Naive B cell (primary cell): ENCODE results near the gene ADGRL3. TPM values are rescaled to one million over a fixed set of nuclear protein-coding genes. Genes with fewer than 3 reads are reported as not detected.
"Not testable (repeated sequence)": the region's sequence is repeated elsewhere in the genome, so short reads cannot be mapped to it uniquely, and the experiment has no call there.

Experiments
- ATAC-seq, 2 donors: fragments of 150-1000 bp; cut with Tn5 transposase; 2 replicates each; pipeline ENCODE4 v1.10.0; 2021; ENCODE audit warnings: low read depth in 2 of 2, mild to moderate bottlenecking in 2 of 2, moderate library complexity in 2 of 2
- DNase-seq: peaks from one replicate; pipeline ENCODE4 v3.0.0; 2022
- H3K27ac Mint-ChIP-seq, 6 donors: one replicate each; pipeline ENCODE4 v1.8.0; 2020 to 2022; ENCODE audit warnings: mild to moderate bottlenecking in 6 of 6, mixed read lengths in 6 of 6, moderate library complexity in 5 of 6, inconsistent platforms in 2 of 6
- H3K27me3 Mint-ChIP-seq, 3 donors: one replicate each; pipeline ENCODE4 v1.8.0; 2021 to 2022; ENCODE audit warnings: mixed read lengths in 3 of 3, mild to moderate bottlenecking in 1 of 3
- H3K36me3 Mint-ChIP-seq, 2 donors: one replicate each; pipeline ENCODE4 v1.8.0; 2020 to 2022; ENCODE audit warnings: mixed read lengths in 2 of 2, inconsistent platforms in 1 of 2, mild to moderate bottlenecking in 1 of 2
- H3K4me1 Mint-ChIP-seq, 3 donors: one replicate each; pipeline ENCODE4 v1.8.0; 2020 to 2022; ENCODE audit warnings: mixed read lengths in 3 of 3, inconsistent platforms in 1 of 3, mild to moderate bottlenecking in 1 of 3, moderate library complexity in 1 of 3
- H3K4me3 Mint-ChIP-seq, 8 donors: one replicate each; pipeline ENCODE4 v1.8.0; 2020 to 2022; ENCODE audit warnings: mild to moderate bottlenecking in 8 of 8, mixed read lengths in 8 of 8, moderate library complexity in 8 of 8, inconsistent platforms in 2 of 8
- H3K9me3 Mint-ChIP-seq, 7 donors: one replicate each; pipeline ENCODE4 v1.8.0; 2020 to 2022; ENCODE audit warnings: mixed read lengths in 7 of 7, mild to moderate bottlenecking in 5 of 7, inconsistent platforms in 2 of 7, moderate library complexity in 1 of 7
- polyA plus RNA-seq, 6 donors: library from polyadenylated mRNA; unstranded; fragments of 300-500 nt; fragmentation: Illumina TruSeq; gene quantifications; one replicate each; pipeline ENCODE4 v1.2.3, GENCODE V29; 2021; ENCODE audit warnings: low read depth in 6 of 6

ADGRL3 gene
- polyA plus RNA-seq, 6 donors from 2014 or later: not detected

- DNase-seq: no peak
- Mint-ChIP-seq H3K36me3 (no peaks in the 10 kb centered on the region), H3K27ac (no peak overlapping the region)
These were observed 159.2 kb downstream of the ADGRL3 start for GRCh38 chr4:61359301-61359700.

GRCh38 chr4:61372817-61373216 lies 172.7 kb downstream of the ADGRL3 start:
- not testable (repeated sequence) for H3K9me3 Mint-ChIP-seq, H3K36me3 Mint-ChIP-seq, H3K27me3 Mint-ChIP-seq, ATAC-seq, H3K27ac Mint-ChIP-seq, DNase-seq, H3K4me3 Mint-ChIP-seq, H3K4me1 Mint-ChIP-seq

More at GRCh38 chr4:61359301-61359700, 159.2 kb downstream of the ADGRL3 start:
- Mint-ChIP-seq H3K27me3 (no peaks in the 10 kb centered on the region), H3K4me1 (no peaks in the 10 kb centered on the region), H3K4me3 (no peak overlapping the region), H3K9me3 (peaks cover 0 to 8% (median 2%) of the 10 kb centered on the region in 7 donors)
- no peak for ATAC-seq

- Mint-ChIP-seq H3K27ac (no peak overlapping the region), H3K27me3 (no peaks in the 10 kb centered on the region), H3K4me3 (no peak overlapping the region), H3K9me3 (peaks cover 2 to 15% (median 3%) of the 10 kb centered on the region in 7 donors), H3K4me1 (no peaks in the 10 kb centered on the region), H3K36me3 (no peaks in the 10 kb centered on the region)
- no peak for DNase-seq
- no peak for ATAC-seq
These were observed 173.8 kb downstream of the ADGRL3 start for GRCh38 chr4:61373901-61374440.

- Mint-ChIP-seq H3K4me3 (no peak overlapping the region), H3K4me1 (no peaks in the 10 kb centered on the region), H3K9me3 (peaks cover 0 to 17% (median 3%) of the 10 kb centered on the region in 7 donors), H3K36me3 (no peaks in the 10 kb centered on the region), H3K27ac (no peak overlapping the region), H3K27me3 (no peaks in the 10 kb centered on the region)
- DNase-seq (no peak), ATAC-seq (no peak)
These were observed 174.3 kb downstream of the ADGRL3 start for GRCh38 chr4:61374447-61374891.

GRCh38 chr4:61375301-61375700 lies 175.2 kb downstream of the ADGRL3 start:
- Mint-ChIP-seq H3K27me3 (no peaks in the 10 kb centered on the region), H3K36me3 (no peaks in the 10 kb centered on the region), H3K27ac (no peak overlapping the region), H3K4me3 (no peak overlapping the region), H3K4me1 (no peaks in the 10 kb centered on the region), H3K9me3 (peaks cover 0 to 17% (median 3%) of the 10 kb centered on the region in 7 donors)
- ATAC-seq (no peak), DNase-seq (no peak)

- Mint-ChIP-seq H3K27ac (no peak overlapping the region), H3K27me3 (no peaks in the 10 kb centered on the region), H3K9me3 (peaks cover 0 to 21% (median 4%) of the 10 kb centered on the region in 7 donors), H3K36me3 (no peaks in the 10 kb centered on the region), H3K4me3 (no peak overlapping the region), H3K4me1 (no peaks in the 10 kb centered on the region)
- DNase-seq (no peak), ATAC-seq (no peak)
These were observed 176.2 kb downstream of the ADGRL3 start for GRCh38 chr4:61376301-61376700.

- peaks cover 0 to 17% (median 4%) of the 10 kb centered on the region in 7 donors for H3K9me3 Mint-ChIP-seq
- H3K36me3 Mint-ChIP-seq: no peaks in the 10 kb centered on the region
- H3K27ac Mint-ChIP-seq: no peak overlapping the region
- no peak overlapping the region for H3K4me3 Mint-ChIP-seq
- no peak for DNase-seq
- no peak for ATAC-seq
- no peaks in the 10 kb centered on the region for H3K27me3 Mint-ChIP-seq
- no peaks in the 10 kb centered on the region for H3K4me1 Mint-ChIP-seq
These were observed 179.3 kb downstream of the ADGRL3 start for GRCh38 chr4:61379406-61379805.

- H3K27ac Mint-ChIP-seq: no peak overlapping the region
These were observed 180.7 kb downstream of the ADGRL3 start for GRCh38 chr4:61380865-61381264.

GRCh38 chr4:61385256-61385655 lies 185.1 kb downstream of the ADGRL3 start:
- Mint-ChIP-seq H3K9me3 (peaks cover 2 to 17% (median 4%) of the 10 kb centered on the region in 7 donors), H3K27me3 (no peaks in the 10 kb centered on the region), H3K27ac (no peak overlapping the region), H3K4me3 (no peak overlapping the region), H3K36me3 (no peaks in the 10 kb centered on the region), H3K4me1 (no peaks in the 10 kb centered on the region)
- ATAC-seq (no peak), DNase-seq (no peak)

More at GRCh38 chr4:61380865-61381264, 180.7 kb downstream of the ADGRL3 start:
- Mint-ChIP-seq H3K4me1 (no peaks in the 10 kb centered on the region), H3K9me3 (peaks cover 0 to 17% (median 7%) of the 10 kb centered on the region in 7 donors), H3K27me3 (no peaks in the 10 kb centered on the region), H3K36me3 (no peaks in the 10 kb centered on the region), H3K4me3 (no peak overlapping the region)
- DNase-seq (no peak), ATAC-seq (no peak)

GRCh38 chr4:61387372-61387771 lies 187.2 kb downstream of the ADGRL3 start:
- not testable (repeated sequence) for DNase-seq, H3K4me3 Mint-ChIP-seq, H3K27ac Mint-ChIP-seq, ATAC-seq, H3K36me3 Mint-ChIP-seq, H3K27me3 Mint-ChIP-seq, H3K4me1 Mint-ChIP-seq
- peaks cover 2 to 12% (median 6%) of the 10 kb centered on the region in 7 donors for H3K9me3 Mint-ChIP-seq

GRCh38 chr4:61389640-61390039 lies 189.5 kb downstream of the ADGRL3 start:
- Mint-ChIP-seq H3K27ac (no peak overlapping the region), H3K36me3 (no peaks in the 10 kb centered on the region), H3K4me1 (no peaks in the 10 kb centered on the region), H3K27me3 (no peaks in the 10 kb centered on the region), H3K4me3 (no peak overlapping the region), H3K9me3 (peaks cover 2 to 12% (median 6%) of the 10 kb centered on the region in 7 donors)
- no peak for ATAC-seq
- no peak for DNase-seq

- no peak overlapping the region for H3K4me3 Mint-ChIP-seq
- no peak for ATAC-seq
- H3K27me3 Mint-ChIP-seq: no peaks in the 10 kb centered on the region
- no peak for DNase-seq
- H3K4me1 Mint-ChIP-seq: no peaks in the 10 kb centered on the region
- peaks cover 0 to 8% (median 2%) of the 10 kb centered on the region in 7 donors for H3K9me3 Mint-ChIP-seq
- no peaks in the 10 kb centered on the region for H3K36me3 Mint-ChIP-seq
- H3K27ac Mint-ChIP-seq: no peak overlapping the region
These were observed 195.6 kb downstream of the ADGRL3 start for GRCh38 chr4:61395754-61396153.

GRCh38 chr4:61397174-61397573 lies 197.0 kb downstream of the ADGRL3 start:
- peaks cover 0 to 5% (median 0%) of the 10 kb centered on the region in 7 donors for H3K9me3 Mint-ChIP-seq
- H3K27me3 Mint-ChIP-seq: no peaks in the 10 kb centered on the region
- no peaks in the 10 kb centered on the region for H3K4me1 Mint-ChIP-seq
- no peaks in the 10 kb centered on the region for H3K36me3 Mint-ChIP-seq
- H3K27ac Mint-ChIP-seq: no peak overlapping the region
- DNase-seq (no peak), ATAC-seq (no peak)
- no peak overlapping the region for H3K4me3 Mint-ChIP-seq

GRCh38 chr4:61400439-61401038 lies 200.4 kb downstream of the ADGRL3 start:
- DNase-seq: no peak
- Mint-ChIP-seq H3K4me3 (no peak overlapping the region), H3K27me3 (no peaks in the 10 kb centered on the region), H3K9me3 (peaks cover 0 to 4% (median 0%) of the 10 kb centered on the region in 7 donors), H3K36me3 (no peaks in the 10 kb centered on the region), H3K4me1 (no peaks in the 10 kb centered on the region), H3K27ac (no peak overlapping the region)
- no peak for ATAC-seq
